Measurements from ENCODE around the gene CRYL1.

DNA sequence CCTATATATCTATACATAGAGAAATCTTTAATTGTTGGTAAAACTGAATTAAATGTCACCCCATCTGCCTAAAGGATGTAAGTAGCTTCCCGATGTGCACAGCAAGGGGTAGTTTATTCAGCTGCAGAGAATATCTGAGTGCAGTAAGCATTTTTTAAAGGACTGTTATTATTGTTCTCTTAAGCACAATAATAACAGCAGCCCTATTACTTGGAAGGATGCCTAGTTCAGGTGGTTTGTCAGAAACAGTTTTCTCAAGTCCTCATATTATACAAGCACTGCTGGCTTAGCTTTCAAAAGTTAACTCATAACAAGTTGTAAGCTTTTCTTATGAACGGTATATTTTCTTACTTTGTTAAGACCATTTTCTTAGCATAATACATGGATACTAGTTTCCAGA is 142.6 kb downstream of the CRYL1 start:
- TF ChIP-seq POLR2AphosphoS5 (IDR thresholded peaks at IDR 0.05; ENCODE audit: insufficient read depth in 1 of 2, low read depth in 1 of 2): no peak
- TF ChIP-seq CTCF (IDR thresholded peaks at IDR 0.05): no peak
- no peak for TF ChIP-seq POLR2A (IDR thresholded peaks at IDR 0.05)

Measured in vagina (tissue), 2 donors.